HG03103 (cell line): ENCODE measurements around the gene PGM5.
A peak's percentile ranks its signal among the peaks of the same experiment; 100 is the strongest.

Experiments
- ATAC-seq: cut with Tn5 transposase; IDR thresholded peaks from one replicate; pipeline ENCODE4 v1.9.1; 2021; ENCODE audit warnings: low read depth; ENCODE audit not compliant: unreplicated experiment

Gene PGM5

GRCh38 chr9:68574150-68574549 is 217.7 kb downstream of the PGM5 start:
- ATAC-seq = no peak

- no peak for ATAC-seq
These were observed 219.4 kb downstream of the PGM5 start for GRCh38 chr9:68575817-68576216.

- ATAC-seq = peak; percentile 88
These were observed 221.6 kb downstream of the PGM5 start for GRCh38 chr9:68577774-68578591.
